Right lobe of liver (tissue), 4 donors: ENCODE measurements around the gene DAZAP1.

Source experiments
- CTCF ChIP-seq, 4 donors: fragments of 200-600 bp in 3 of 4; fragments of 450-650 bp in 1 of 4; IDR thresholded peaks; one replicate each; pipeline versions ENCODE4 v1.5.1 to v1.8.0; 2016 to 2022; ENCODE audit warnings: antibody characterized with exemption in 4 of 4, mild to moderate bottlenecking in 2 of 4
- POLR2A ChIP-seq: fragments of 450-650 bp; IDR thresholded peaks from one replicate; pipeline ENCODE4 v1.6.1; 2017; ENCODE audit warnings: antibody characterized with exemption, mild to moderate bottlenecking
- donor health status: DM: no; HTN: no; CAD: no.
- donor health status: DM: no; HTN: no; CAD: no.
- donor health status: DM: no; HTN: yes; CAD: no.

GRCh38 chr19:1418496-1418775, 11.1 kb downstream of the DAZAP1 start:
- TF ChIP-seq CTCF (IDR thresholded peaks at IDR 0.05): no peak
- no peak for TF ChIP-seq POLR2A
